Calu3 (cell line): ENCODE measurements around the gene ZNF444. TPM values are rescaled to one million over a fixed set of nuclear protein-coding genes. Genes with fewer than 3 reads are reported as not detected.

Source experiments
- BruUV-seq: library from RNA; stranded (reverse); fragments of 400-500 nt; replicated peaks from 2 replicates; lab custom pipeline; 2021; lab: Mats Ljungman, UMichigan
- CTCF ChIA-PET: fragments of 300-600 bp; sonication (Branson Sonifier 250); formaldehyde crosslinking; loops from one replicate; lab custom pipeline; 2022; ENCODE audit warnings: antibody characterized with exemption; lab: Charles Lee
- DNase-seq: peaks from one replicate; pipeline ENCODE4 v3.0.0; 2022
- H3K27ac Mint-ChIP-seq: one replicate; pipeline ENCODE4 v1.8.0; 2022; ENCODE audit warnings: mixed read lengths; ENCODE audit not compliant: unreplicated experiment
- H3K27me3 Mint-ChIP-seq: one replicate; pipeline ENCODE4 v1.8.0; 2022; ENCODE audit warnings: mixed read lengths; ENCODE audit not compliant: unreplicated experiment
- H3K36me3 Mint-ChIP-seq: one replicate; pipeline ENCODE4 v1.8.0; 2022; ENCODE audit warnings: mild to moderate bottlenecking, moderate library complexity, mixed read lengths; ENCODE audit not compliant: insufficient read depth, unreplicated experiment
- H3K4me1 Mint-ChIP-seq: one replicate; pipeline ENCODE4 v1.8.0; 2022; ENCODE audit warnings: mild to moderate bottlenecking, low read depth, mixed read lengths; ENCODE audit not compliant: unreplicated experiment
- H3K4me3 Mint-ChIP-seq: one replicate; pipeline ENCODE4 v1.8.0; 2022; ENCODE audit warnings: mild to moderate bottlenecking, low read depth, moderate library complexity, mixed read lengths; ENCODE audit not compliant: unreplicated experiment
- H3K9me3 Mint-ChIP-seq: one replicate; pipeline ENCODE4 v1.8.0; 2022; ENCODE audit warnings: low read depth, mixed read lengths; ENCODE audit not compliant: unreplicated experiment
- intact Hi-C: fragments of 100-400 bp; cut with micrococcal nuclease; formaldehyde crosslinking; loops from one replicate; pipeline ENCODE4 v1.10.0; 2022; ENCODE audit not compliant: unreplicated experiment
- total RNA-seq: library from RNA; stranded (reverse); gene quantifications from 2 replicates; pipeline ENCODE4 v1.2.3, GENCODE V29; 2022
- TF ChIP-seq, protein P1 (sequence below): fragments of 200-600 bp; IDR thresholded peaks from one replicate; pipeline ENCODE4 v1.8.0; 2022; ENCODE audit warnings: antibody characterized with exemption; ENCODE audit not compliant: unreplicated experiment

The ZNF444 gene
- total RNA-seq, 1 experiment from 2014 or later, result 78.6 TPM

DNA sequence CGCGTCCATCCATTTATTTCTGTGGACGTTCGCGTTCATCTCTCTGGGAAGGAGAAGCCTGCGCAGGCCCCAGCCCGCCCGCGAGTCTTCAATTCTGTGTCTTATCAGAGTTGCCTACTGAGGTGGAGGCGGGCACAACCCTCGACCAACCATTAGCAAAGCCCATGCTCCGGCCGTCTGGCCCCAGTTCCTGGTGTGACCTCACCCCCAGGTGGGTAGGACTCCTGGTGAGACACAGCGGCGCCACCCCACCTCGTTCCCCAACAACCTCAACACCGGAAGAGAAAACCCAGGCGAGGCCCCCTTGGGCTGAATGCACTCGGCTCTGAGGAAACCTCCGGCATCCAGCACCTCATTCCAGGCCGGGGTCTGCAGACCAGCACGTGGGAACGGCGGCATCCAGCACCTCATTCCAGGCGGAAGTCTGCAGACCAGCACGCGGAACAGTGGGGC, 34.7 kb upstream of the ZNF444 start:
- no peaks in the 10 kb centered on the region for H3K9me3 Mint-ChIP-seq
- no TSS peak for BruUV-seq
- CTCF ChIA-PET, result interaction anchor here (0.6 kb wide), 1 partner anchor 22 kb away, joined by 3 read pairs; no protein-coding TSS in a partner anchor
- TF ChIP-seq, protein P1, sequence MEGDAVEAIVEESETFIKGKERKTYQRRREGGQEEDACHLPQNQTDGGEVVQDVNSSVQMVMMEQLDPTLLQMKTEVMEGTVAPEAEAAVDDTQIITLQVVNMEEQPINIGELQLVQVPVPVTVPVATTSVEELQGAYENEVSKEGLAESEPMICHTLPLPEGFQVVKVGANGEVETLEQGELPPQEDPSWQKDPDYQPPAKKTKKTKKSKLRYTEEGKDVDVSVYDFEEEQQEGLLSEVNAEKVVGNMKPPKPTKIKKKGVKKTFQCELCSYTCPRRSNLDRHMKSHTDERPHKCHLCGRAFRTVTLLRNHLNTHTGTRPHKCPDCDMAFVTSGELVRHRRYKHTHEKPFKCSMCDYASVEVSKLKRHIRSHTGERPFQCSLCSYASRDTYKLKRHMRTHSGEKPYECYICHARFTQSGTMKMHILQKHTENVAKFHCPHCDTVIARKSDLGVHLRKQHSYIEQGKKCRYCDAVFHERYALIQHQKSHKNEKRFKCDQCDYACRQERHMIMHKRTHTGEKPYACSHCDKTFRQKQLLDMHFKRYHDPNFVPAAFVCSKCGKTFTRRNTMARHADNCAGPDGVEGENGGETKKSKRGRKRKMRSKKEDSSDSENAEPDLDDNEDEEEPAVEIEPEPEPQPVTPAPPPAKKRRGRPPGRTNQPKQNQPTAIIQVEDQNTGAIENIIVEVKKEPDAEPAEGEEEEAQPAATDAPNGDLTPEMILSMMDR, result no peak
- H3K4me1 Mint-ChIP-seq, result peaks cover 56% of the 10 kb centered on the region
- DNase-seq, result peak; percentile 88
- no peaks in the 10 kb centered on the region for H3K27me3 Mint-ChIP-seq
- peak overlapping the region; percentile 89 for H3K27ac Mint-ChIP-seq
- H3K36me3 Mint-ChIP-seq, result peaks cover 49% of the 10 kb centered on the region
- H3K4me3 Mint-ChIP-seq, result peak overlapping the region; percentile 90
- intact Hi-C loops, result loop anchor here (2.0 kb wide), 1 partner anchor 14 kb away; the partner anchor contains the start of gene ZNF787

DNA sequence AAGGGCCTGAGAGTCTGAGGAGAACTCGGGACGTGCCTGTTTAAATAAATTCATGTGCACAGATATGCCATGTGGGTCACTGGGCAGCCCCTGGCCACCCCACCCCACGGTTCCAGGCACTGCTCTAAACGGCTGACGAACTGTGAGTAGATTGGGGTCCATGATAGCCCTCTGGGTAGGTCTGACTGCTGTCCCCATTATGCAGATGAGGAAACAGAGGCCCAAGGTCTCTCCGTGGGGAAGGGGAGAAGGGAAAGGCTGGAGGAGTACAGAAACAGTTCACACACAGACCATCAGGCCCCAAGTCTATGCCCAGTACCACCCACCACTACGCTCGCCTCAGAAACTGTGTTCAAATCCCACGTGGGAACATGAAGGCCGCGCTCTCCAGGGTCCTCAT, 34.1 kb upstream of the ZNF444 start:
- Mint-ChIP-seq H3K27me3 (no peaks in the 10 kb centered on the region), H3K36me3 (peaks cover 44% of the 10 kb centered on the region)

DNA sequence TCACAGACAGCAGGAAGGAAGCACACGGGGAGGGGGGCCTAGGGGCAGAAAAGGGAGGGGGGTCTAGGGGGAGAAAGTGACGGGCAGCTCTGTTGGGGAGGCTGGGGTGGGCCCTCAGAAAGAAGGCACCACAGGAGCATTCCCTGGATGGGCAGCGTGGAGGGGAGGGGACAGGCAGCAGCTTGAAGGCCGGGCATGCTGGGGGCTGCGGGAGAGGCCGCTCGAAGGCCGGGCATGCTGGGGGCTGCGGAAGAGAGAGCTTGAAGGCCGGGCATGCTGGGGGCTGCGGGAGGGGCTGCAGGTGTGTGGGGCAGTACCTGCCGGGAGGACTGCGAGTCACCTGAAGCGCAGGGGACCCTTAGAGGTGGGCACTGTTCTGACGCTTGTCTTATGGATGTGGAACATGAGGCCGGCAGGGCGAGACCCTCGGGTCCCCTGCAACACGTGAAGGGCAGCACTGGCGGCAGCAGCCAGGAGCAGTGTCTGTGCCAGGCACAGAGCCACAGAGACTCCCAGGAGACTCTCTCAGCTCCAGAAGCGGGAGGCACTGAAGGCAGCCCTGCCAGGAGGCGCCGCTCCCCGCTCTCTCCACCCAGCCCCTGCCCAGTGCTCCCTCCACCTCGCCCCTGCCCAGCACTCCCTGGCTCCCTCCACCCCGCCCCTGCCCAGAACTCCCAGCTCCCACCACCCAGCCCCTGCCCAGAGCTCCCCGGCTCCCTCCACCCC, 33.3 kb upstream of the ZNF444 start:
- no peak for DNase-seq
- Mint-ChIP-seq H3K36me3 (peaks cover 51% of the 10 kb centered on the region), H3K4me3 (peak overlapping the region; percentile 90), H3K27me3 (no peaks in the 10 kb centered on the region), H3K27ac (peak overlapping the region; percentile 89), H3K9me3 (no peaks in the 10 kb centered on the region), H3K4me1 (peaks cover 69% of the 10 kb centered on the region)
- TF ChIP-seq, protein P1, result no peak
- CTCF ChIA-PET, result interaction anchor here (0.6 to 1.0 kb wide), 3 partner anchors 13 to 34 kb away, joined by 3 to 5 read pairs (median 5); partner anchors contain the start of genes ZNF444 and ZNF787
- BruUV-seq, result no TSS peak
- intact Hi-C loops, result loop anchor here (2.0 kb wide), 1 partner anchor 13 kb away; the partner anchor contains the start of gene ZNF787

More for the DNA sequence above, 34.1 kb upstream of the ZNF444 start:
- Mint-ChIP-seq H3K4me1 (peaks cover 61% of the 10 kb centered on the region), H3K4me3 (peak overlapping the region; percentile 90), H3K27ac (peak overlapping the region; percentile 89), H3K9me3 (no peaks in the 10 kb centered on the region)
- no TSS peak for BruUV-seq
- TF ChIP-seq, protein P1, result no peak
- intact Hi-C loops, result loop anchor here (2.0 kb wide), 1 partner anchor 14 kb away; the partner anchor contains the start of gene ZNF787
- CTCF ChIA-PET, result interaction anchor here (0.6 kb wide), 1 partner anchor 22 kb away, joined by 3 read pairs; no protein-coding TSS in a partner anchor
- DNase-seq, result no peak

DNA sequence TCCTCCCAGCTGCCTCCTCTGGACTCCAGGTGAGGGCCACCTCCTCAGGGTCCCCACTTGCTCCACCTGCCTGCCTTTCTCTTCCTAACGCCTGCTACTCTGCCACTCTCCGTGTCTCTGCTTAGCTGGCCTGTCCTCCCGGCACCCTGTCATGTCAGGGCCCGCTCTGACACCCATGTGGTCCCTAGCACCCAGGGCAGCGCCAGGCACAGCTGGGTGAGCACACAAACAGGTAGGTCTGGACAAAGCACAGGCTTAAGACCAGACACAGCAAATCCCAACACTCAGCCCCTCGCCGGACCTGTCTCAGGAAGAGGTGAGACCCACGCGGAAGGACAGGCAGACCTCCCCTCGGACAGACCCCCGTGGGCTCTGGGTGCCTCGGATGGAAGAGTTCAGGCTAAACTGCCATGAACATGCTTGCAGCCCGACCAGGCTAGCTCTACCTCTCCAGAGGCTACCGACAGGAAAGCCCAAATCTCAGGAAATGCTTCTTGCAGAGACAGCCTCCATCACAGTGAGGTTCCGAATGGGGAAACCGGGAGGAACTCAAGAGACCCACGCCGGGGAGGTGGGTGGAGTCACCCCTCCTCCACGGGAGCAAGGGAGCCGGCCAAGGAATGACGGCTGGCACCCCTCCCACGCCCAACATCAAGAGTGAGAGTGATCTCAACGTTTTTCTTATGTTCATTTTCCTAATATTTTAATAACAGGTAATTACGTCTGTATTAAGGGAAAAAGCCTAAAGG, 32.5 kb upstream of the ZNF444 start:
- Mint-ChIP-seq H3K4me1 (peaks cover 75% of the 10 kb centered on the region), H3K9me3 (no peaks in the 10 kb centered on the region), H3K27ac (peak overlapping the region; percentile 80), H3K4me3 (peak overlapping the region; percentile 90), H3K36me3 (peaks cover 51% of the 10 kb centered on the region), H3K27me3 (no peaks in the 10 kb centered on the region)
- CTCF ChIA-PET, result interaction anchor here (0.6 to 1.0 kb wide), 3 partner anchors 12 to 34 kb away, joined by 3 to 5 read pairs (median 5); partner anchors contain the start of genes ZNF444 and ZNF787
- TF ChIP-seq, protein P1, result no peak
- intact Hi-C loops, result no loop called here
- no peak for DNase-seq
- no TSS peak for BruUV-seq
